Endothelial cell of umbilical vein (primary cell): Measurements from ENCODE around the gene SPRYD7. TPM values are rescaled to one million over a fixed set of nuclear protein-coding genes. Genes with fewer than 3 reads are reported as not detected.

Experiments
- BruUV-seq: library from RNA; stranded (reverse); fragments of 400-500 nt; replicated peaks from 2 replicates; lab custom pipeline; 2021; lab: Mats Ljungman, UMichigan
- CTCF ChIA-PET: fragments of 300-600, 350-600 bp; sonication (Branson Sonifier 250); formaldehyde crosslinking; loops from one replicate; lab custom pipeline; 2021; ENCODE audit warnings: antibody characterized with exemption, inconsistent platforms; lab: Charles Lee
- POLR2A ChIA-PET: fragments of 300-600, 350-600 bp; sonication (Branson Sonifier 250); formaldehyde crosslinking; loops from one replicate; lab custom pipeline; 2021; ENCODE audit warnings: antibody characterized with exemption, inconsistent platforms; lab: Charles Lee
- DNase-seq: peaks from one replicate; pipeline ENCODE4 v3.0.0-alpha.2; 2011; ENCODE audit warnings: low read depth, low spot score
- FAIRE-seq: peaks from 2 replicates; lab custom pipeline; 2011; peaks lifted over from hg19 to GRCh38; lab: Jason Lieb, UNC
- H2AFZ ChIP-seq: 2 replicates; pipeline ENCODE4 v1.6.0; 2012; ENCODE audit warnings: low read depth, low read length, control low read depth, inconsistent platforms
- H3K27ac ChIP-seq: 2 replicates; pipeline ENCODE4 v1.5.1; 2011; ENCODE audit warnings: low read depth, mild to moderate bottlenecking, control low read depth, low read length, moderate library complexity; ENCODE audit not compliant: insufficient read depth
- H3K27me3 ChIP-seq, 2 experiments: 2 replicates each; pipeline versions ENCODE4 v1.6.0 to v1.6.1; 2011; ENCODE audit warnings: low read length in 2 of 2, mixed read lengths in 1 of 2; ENCODE audit not compliant: control insufficient read depth in 2 of 2, insufficient read depth in 2 of 2
- H3K36me3 ChIP-seq, 2 experiments: 2 replicates in 1 of 2; 3 replicates in 1 of 2; pipeline ENCODE4 v1.5.1; 2011; ENCODE audit warnings: low read length in 2 of 2, mild to moderate bottlenecking in 1 of 2, moderate library complexity in 1 of 2; ENCODE audit not compliant: control insufficient read depth in 2 of 2, insufficient read depth in 2 of 2; ENCODE audit errors: extremely low read depth in 1 of 2
- H3K4me1 ChIP-seq: 3 replicates; pipeline ENCODE4 v1.5.1; 2011; ENCODE audit warnings: mild to moderate bottlenecking, low read length; ENCODE audit not compliant: control insufficient read depth, insufficient read depth; ENCODE audit errors: extremely low read depth
- H3K4me2 ChIP-seq: 2 replicates; pipeline ENCODE4 v1.6.1; 2011; ENCODE audit warnings: low read length, control low read depth, mixed read lengths; ENCODE audit not compliant: insufficient read depth
- H3K4me3 ChIP-seq, 3 experiments: fragments of 200-600 bp in 1 of 3; sonication (generic), shearing (Covaris generic) in 1 of 3; replicated peaks in 1 of 3; 2 replicates each; pipeline ENCODE4 v1.5.1; 2011 to 2016; ENCODE audit warnings: control low read depth in 3 of 3, low read length in 3 of 3, mild to moderate bottlenecking in 2 of 3, inconsistent platforms in 1 of 3, low read depth in 1 of 3, moderate library complexity in 1 of 3; ENCODE audit not compliant: insufficient read depth in 1 of 3
- H3K79me2 ChIP-seq: 2 replicates; pipeline ENCODE4 v1.6.0; 2012; ENCODE audit warnings: low read length, inconsistent platforms; ENCODE audit not compliant: control insufficient read depth, insufficient read depth
- H3K9ac ChIP-seq: replicated peaks from 2 replicates; pipeline ENCODE3; 2011; ENCODE audit warnings: low read length, control low read depth; ENCODE audit not compliant: insufficient read depth; ENCODE audit errors: extremely low read depth
- H3K9me1 ChIP-seq: replicated peaks from 3 replicates; pipeline ENCODE4 v1.6.0; 2011; ENCODE audit warnings: mild to moderate bottlenecking, low read length; ENCODE audit not compliant: control insufficient read depth, insufficient read depth; ENCODE audit errors: extremely low read depth
- H3K9me3 ChIP-seq: replicated peaks from 2 replicates; pipeline ENCODE4 v1.5.1; 2012; ENCODE audit warnings: low read length, inconsistent platforms; ENCODE audit not compliant: control insufficient read depth, insufficient read depth
- H4K20me1 ChIP-seq: replicated peaks from 2 replicates; pipeline ENCODE3; 2011; ENCODE audit warnings: mild to moderate bottlenecking, low read length; ENCODE audit not compliant: control insufficient read depth, insufficient read depth; ENCODE audit errors: extremely low read depth
- CTCF ChIP-seq, 2 donors: IDR thresholded peaks; 1 replicate in 1 of 2; 2 replicates in 1 of 2; pipeline ENCODE4 v1.5.1; 2011; ENCODE audit warnings: low read length in 2 of 2, mild to moderate bottlenecking in 2 of 2, moderate library complexity in 2 of 2, control low read depth in 1 of 2, inconsistent platforms in 1 of 2, low read depth in 1 of 2; ENCODE audit not compliant: insufficient read depth in 1 of 2; ENCODE audit errors: extremely low read depth in 1 of 2
- EZH2 ChIP-seq: IDR thresholded peaks from 2 replicates; pipeline ENCODE4 v1.6.1; 2012; ENCODE audit warnings: borderline replicate concordance, low read depth, mild to moderate bottlenecking, moderate library complexity, low read length, inconsistent platforms; ENCODE audit not compliant: severe bottlenecking
- FOS ChIP-seq: IDR thresholded peaks from 2 replicates; pipeline ENCODE4 v1.6.1; 2011; ENCODE audit warnings: mild to moderate bottlenecking, low read length, moderate library complexity, borderline replicate concordance; ENCODE audit not compliant: insufficient read depth
- GATA2 ChIP-seq: IDR thresholded peaks from 2 replicates; pipeline ENCODE4 v1.7.0; 2011; ENCODE audit warnings: low read depth, mild to moderate bottlenecking, moderate library complexity, mixed read lengths, low read length; ENCODE audit not compliant: insufficient read length, insufficient read depth
- JUN ChIP-seq: IDR thresholded peaks from 2 replicates; pipeline ENCODE4 v1.6.1; 2011; ENCODE audit warnings: borderline replicate concordance, low read depth; ENCODE audit not compliant: insufficient read length, insufficient read depth
- MAX ChIP-seq: IDR thresholded peaks from 2 replicates; pipeline ENCODE4 v1.6.1; 2011; ENCODE audit not compliant: insufficient read depth, insufficient read length
- MYC ChIP-seq: IDR thresholded peaks from one replicate; pipeline ENCODE4 v1.6.1; 2011; ENCODE audit warnings: mild to moderate bottlenecking, low read depth, low read length
- POLR2A ChIP-seq: IDR thresholded peaks from 2 replicates; pipeline ENCODE4 v1.6.1; 2012; ENCODE audit warnings: low read depth, mild to moderate bottlenecking, control low read depth, low read length
- POLR2AphosphoS5 ChIP-seq: IDR thresholded peaks from 2 replicates; pipeline ENCODE4 v1.6.1; 2012; ENCODE audit warnings: low read depth, mild to moderate bottlenecking, control low read depth, low read length, moderate library complexity; ENCODE audit not compliant: insufficient read depth
- dilution Hi-C: fragments of 300-500 bp; cut with MboI; formaldehyde crosslinking; loops from one replicate; pipeline ENCODE4 v1.15.0; 2019; ENCODE audit warnings: low sequenced_read_pairs; ENCODE audit not compliant: extremely low pct_ligation_motif_present
- intact Hi-C: fragments of 100-400 bp; cut with micrococcal nuclease; formaldehyde crosslinking; loops from one replicate; pipeline ENCODE4 v1.10.0; 2022
- polyA plus RNA-seq, 4 experiments: library from polyadenylated mRNA; depleted of rRNA in 3 of 4; stranded (reverse) in 3 of 4; unstranded in 1 of 4; fragments of >200 nt; gene quantifications; 2 replicates each; pipeline versions ENCODE4 v1.2.1 to v1.2.3, GENCODE V29; 2011 to 2012; ENCODE audit warnings: missing spikeins in 1 of 4
- total RNA-seq: library from RNA; stranded (reverse); gene quantifications from 2 replicates; pipeline ENCODE4 v1.2.3, GENCODE V29; 2021

The SPRYD7 gene
- total and polyA plus RNA-seq, 2 donors (not counting 3 experiments of a cell fraction or from before 2014, with no cell fraction given) = 2.9 to 7.5 TPM

GRCh38 chr13:49878682-49879081, 57.5 kb downstream of the SPRYD7 start:
- H2AFZ ChIP-seq = no peak overlapping the region
- no peak overlapping the region for H3K27ac ChIP-seq
- H3K27me3 ChIP-seq = no peaks in the 10 kb centered on the region
- H3K9me3 ChIP-seq = no peaks in the 10 kb centered on the region
- no peak overlapping the region for H3K9ac ChIP-seq
- H3K36me3 ChIP-seq = no peaks in the 10 kb centered on the region
- intact Hi-C loops = no loop called here
- TF ChIP-seq MAX (no peak), CTCF (IDR thresholded peaks at IDR 0.05; ENCODE audit: extremely low read depth in 1 of 2, insufficient read depth in 1 of 2, low read depth in 1 of 2, low read length in 2 of 2) (no peak), FOS (no peak), MYC (no peak), EZH2 (no peak), POLR2AphosphoS5 (no peak), GATA2 (no peak), POLR2A (no peak), JUN (no peak)
- H3K4me1 ChIP-seq = no peaks in the 10 kb centered on the region
- dilution Hi-C loops = no loop called here
- no peaks in the 10 kb centered on the region for H4K20me1 ChIP-seq
- no TSS peak for BruUV-seq
- ChIA-PET CTCF (interaction anchor here (1.1 kb wide), 1 partner anchor 9 kb away, joined by 3 read pairs; no protein-coding TSS in a partner anchor), POLR2A (no interaction called here)
- H3K4me3 ChIP-seq = no peak overlapping the region
- H3K9me1 ChIP-seq = no peaks in the 10 kb centered on the region
- H3K79me2 ChIP-seq = no peaks in the 10 kb centered on the region
- FAIRE-seq (no peak), DNase-seq (no peak)
- no peak overlapping the region for H3K4me2 ChIP-seq
